CD1c-positive myeloid dendritic cell (primary cell): ENCODE results near the gene CENPP.
"Not testable (repeated sequence)": the region's sequence is repeated elsewhere in the genome, so short reads cannot be mapped to it uniquely, and the experiment has no call there.

Experiments
- DNase-seq: peaks from one replicate; pipeline ENCODE4 v3.0.0-alpha.2; 2016; ENCODE audit errors: extremely low spot score

The CENPP gene

GRCh38 chr9:92535940-92536850, 210.4 kb downstream of the CENPP start, which contains the start of gene ECM2:
TSS of gene ECM2 (minus strand) at chr9:92535990. CDS start at chr9:92522866, 13,124 bp downstream.
- no peak for DNase-seq

DNA sequence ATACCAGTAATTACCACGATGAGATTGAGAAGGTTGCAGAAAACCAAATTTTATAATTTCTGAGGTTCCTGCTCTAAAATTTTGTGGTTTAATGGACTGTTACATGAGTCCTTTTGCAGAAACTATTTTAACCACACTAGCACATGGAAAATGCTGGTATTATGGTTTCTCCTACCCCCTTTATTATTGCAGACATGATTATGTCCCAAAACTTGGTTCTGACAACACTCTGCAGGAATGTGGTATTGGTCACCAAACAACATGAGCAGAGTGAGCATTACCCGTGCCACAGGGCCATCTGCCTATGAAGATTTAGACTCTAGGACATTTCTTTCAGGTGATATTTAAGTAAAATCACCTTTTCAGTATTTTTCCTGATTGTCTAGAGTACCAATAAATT, 212.8 kb downstream of the CENPP start:
- DNase-seq, result no peak

GRCh38 chr9:92543972-92544371, 218.2 kb downstream of the CENPP start:
- no peak for DNase-seq

- DNase-seq, result no peak
Measured at GRCh38 chr9:92545002-92545510, 219.3 kb downstream of the CENPP start.

GRCh38 chr9:92547356-92547755, 221.6 kb downstream of the CENPP start:
- no peak for DNase-seq

DNA sequence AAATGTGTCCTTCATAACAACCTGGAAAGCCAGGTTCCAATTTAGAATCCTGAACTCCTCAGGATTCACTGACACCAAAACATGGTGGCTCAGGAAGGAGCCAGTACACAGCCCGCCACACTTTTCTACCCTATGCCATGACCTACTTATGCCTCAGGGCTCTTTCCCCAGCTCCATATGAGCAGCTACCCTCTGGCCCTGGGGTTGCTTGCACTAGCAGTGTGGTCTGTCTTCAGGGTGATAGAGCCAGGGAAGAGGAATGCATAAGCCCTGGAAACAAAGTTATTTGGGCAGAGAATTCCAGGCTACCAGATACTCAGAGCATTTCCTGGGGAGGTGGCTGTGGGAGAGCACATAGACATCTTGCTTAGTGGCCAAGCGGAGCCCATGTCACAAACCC, 225.0 kb downstream of the CENPP start:
- DNase-seq, result no peak

GRCh38 chr9:92558612-92559374, 233.0 kb downstream of the CENPP start:
- DNase-seq, result no peak

- DNase-seq, result no peak
Measured at GRCh38 chr9:92561374-92562330, 235.9 kb downstream of the CENPP start.

GRCh38 chr9:92562461-92562967, 236.8 kb downstream of the CENPP start:
- no peak for DNase-seq

GRCh38 chr9:92563116-92564100, 237.7 kb downstream of the CENPP start:
- DNase-seq, result no peak

DNA sequence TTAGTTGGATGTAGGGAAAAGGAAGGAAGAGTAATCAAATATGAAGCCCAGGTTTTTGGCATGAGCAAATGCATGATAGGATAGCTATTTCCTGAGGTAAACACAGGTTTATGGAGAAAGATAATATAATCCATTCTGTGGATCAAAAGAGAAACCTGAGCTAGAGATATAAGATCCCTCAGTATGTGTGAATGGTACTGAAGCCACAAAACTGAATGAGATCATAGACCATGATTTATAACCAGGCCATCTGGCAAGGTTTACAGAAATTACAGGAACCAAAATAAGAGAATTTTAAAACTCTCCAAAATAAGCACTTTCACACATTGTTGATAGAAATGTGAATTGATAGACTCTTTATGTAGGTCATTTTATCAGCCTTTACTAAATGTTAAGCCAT, 238.8 kb downstream of the CENPP start:
- no peak for DNase-seq

DNA sequence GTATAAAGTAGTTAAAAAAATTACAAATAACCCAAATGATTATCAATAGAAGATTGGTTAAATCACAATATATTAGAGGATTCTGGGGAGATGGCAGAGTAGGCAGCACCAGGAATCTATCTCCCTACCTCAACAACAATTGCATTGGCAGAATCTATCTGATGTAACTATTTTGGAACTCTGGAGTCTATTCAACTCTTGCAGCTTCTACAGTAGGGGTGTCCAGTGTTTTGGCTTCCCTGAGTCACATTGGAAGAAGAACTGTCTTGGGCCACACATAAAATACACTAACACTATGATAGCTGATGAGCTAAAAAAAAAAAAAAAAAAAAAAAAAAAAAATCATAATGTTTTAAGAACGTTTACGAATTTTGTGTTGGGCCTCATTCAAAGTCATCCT, 239.2 kb downstream of the CENPP start:
- no peak for DNase-seq

DNA sequence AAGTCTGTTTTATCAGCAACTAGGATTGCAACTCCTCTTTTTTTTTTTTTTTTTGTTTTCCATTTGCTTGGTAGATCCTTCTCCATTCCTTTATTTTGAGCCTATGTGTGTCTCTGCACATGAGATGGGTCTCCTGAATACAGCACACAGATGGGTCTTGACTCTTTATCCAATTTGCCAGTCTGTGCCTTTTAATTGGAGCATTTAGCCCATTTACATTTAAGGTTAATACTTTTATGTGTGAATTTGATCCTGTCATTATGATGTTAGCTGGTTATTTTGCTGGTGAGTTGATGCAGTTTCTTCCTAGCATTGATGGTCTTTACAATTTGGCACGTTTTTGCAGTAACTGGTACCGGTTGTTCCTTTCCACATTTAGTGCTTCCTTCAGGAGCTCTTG, 246.1 kb downstream of the CENPP start:
- not testable (repeated sequence) for DNase-seq

DNA sequence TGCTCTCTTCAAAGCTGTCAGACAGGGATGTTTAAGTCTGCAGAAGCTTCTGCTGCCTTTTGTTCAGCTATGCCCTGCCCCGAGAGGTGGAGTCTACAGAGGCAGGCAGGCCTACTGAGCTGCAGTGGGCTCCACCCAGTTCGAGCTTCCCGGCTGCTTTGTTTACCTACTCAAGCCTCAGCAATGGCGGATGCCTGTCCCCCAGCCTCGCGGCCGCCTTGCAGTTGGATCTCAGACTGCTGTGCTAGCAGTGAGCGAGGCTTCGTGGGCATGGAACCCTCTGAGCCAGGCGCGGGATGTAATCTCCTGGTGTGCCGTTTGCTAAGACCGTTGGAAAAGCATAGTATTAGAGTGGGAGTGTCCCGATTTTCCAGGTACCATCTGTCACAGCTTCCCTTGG, 247.9 kb downstream of the CENPP start:
- not testable (repeated sequence) for DNase-seq

GRCh38 chr9:92576175-92576574, 250.4 kb downstream of the CENPP start:
- DNase-seq, result no peak

- DNase-seq, result no peak
Measured at GRCh38 chr9:92589923-92590322, 264.2 kb downstream of the CENPP start.

GRCh38 chr9:92590377-92590776, 264.6 kb downstream of the CENPP start:
- DNase-seq, result peak; percentile 3

GRCh38 chr9:92592537-92592936, 266.8 kb downstream of the CENPP start:
- DNase-seq, result no peak

DNA sequence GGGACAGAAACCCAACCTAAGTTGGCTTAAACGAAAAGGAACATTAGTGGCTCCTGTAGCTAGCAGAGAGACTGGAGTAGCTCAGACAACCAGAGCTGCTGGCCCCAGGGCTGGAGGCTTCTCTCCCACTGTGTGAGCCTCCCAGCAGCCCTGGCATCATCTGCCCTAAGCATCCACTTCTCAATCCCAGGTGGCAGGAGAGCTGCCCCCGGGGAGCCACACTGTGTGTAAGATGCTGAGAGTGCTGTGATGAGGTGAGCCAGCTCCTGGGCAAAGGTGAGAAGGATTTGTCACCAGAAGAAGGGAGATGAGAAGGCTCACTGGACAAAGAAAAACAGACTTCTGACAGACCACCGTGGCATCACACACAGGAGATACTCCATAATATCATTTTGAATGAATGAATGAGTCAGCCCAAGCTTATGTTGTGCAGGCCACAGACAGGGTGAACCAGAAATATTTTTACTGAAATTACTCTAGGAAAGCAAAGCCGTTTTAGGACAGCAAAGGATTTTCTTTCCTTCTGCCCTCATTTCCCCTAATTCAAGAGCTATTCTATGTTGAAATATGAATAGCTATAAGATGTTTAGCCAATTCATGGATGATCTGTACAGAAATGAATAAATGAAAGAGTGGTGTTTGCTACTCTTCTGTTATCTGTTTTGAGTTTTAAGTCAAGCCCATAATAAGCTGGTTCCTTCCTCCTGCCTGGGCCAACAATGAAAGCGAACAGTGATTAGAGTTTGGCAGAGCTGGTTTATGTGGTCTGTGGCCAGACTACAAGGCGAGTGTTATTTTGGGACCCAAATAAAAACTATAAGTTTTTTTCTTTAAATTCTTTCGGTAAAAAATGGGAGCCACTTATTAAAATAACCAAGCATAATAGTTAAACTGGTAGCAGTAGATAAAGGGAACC, 267.5 kb downstream of the CENPP start:
- no peak for DNase-seq
